Measurements from ENCODE around the gene TTN. TPM values are rescaled to one million over a fixed set of nuclear protein-coding genes. Genes with fewer than 3 reads are reported as not detected.

The TTN gene
- total RNA-seq, 1 experiment from 2014 or later: not detected

DNA sequence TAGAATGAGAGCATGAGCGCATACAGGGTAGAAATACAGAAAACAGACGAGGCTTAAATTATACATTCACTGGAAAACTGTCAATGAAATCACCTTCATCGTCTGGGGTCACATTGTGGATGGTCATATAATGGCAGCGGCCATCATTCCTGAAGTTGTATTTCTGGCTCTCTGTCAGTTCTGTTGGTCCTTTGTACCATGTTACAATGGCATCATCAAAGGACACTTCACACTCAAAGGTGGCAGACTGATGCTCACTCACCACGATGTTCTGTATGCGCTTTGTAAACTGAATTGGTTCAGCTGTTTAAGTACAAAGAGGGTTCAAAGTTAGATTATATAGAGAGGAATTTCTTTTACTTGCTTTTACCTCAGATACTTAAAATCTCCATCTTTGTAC, 104.9 kb downstream of the TTN start:
- H3K9me2 ChIP-seq (ENCODE audit: insufficient read depth): no peaks in the 10 kb centered on the region
- ChIA-PET POLR2A (ENCODE audit: unreplicated experiment) (no interaction called here), CTCF (interaction anchor here (0.6 kb wide), 1 partner anchor 17 kb away, joined by 3 read pairs; no protein-coding TSS in a partner anchor)
- no peaks in the 10 kb centered on the region for H3K4me1 ChIP-seq (replicated peaks; ENCODE audit: insufficient read depth)
- no peaks in the 10 kb centered on the region for H3K27me3 ChIP-seq (ENCODE audit: insufficient read depth, low read depth)
- no peak overlapping the region for H3K4me2 ChIP-seq
- no peaks in the 10 kb centered on the region for H3F3A ChIP-seq (ENCODE audit: insufficient read depth, low read depth)
- H3K36me3 ChIP-seq (ENCODE audit: low read depth): no peaks in the 10 kb centered on the region
- H2AFZ ChIP-seq: no peak overlapping the region
- intact Hi-C loops (cut with micrococcal nuclease; ENCODE audit: unreplicated experiment): no loop called here
- no peaks in the 10 kb centered on the region for H3K9me3 ChIP-seq (ENCODE audit: insufficient read depth, low read depth)
- no peak for DNase-seq
- no peak overlapping the region for H3K4me3 ChIP-seq
- no peaks in the 10 kb centered on the region for H3K79me2 ChIP-seq (ENCODE audit: low read depth)
- no TSS peak for BruUV-seq (replicated peaks)
- TF ChIP-seq EZH2 (IDR thresholded peaks at IDR 0.05; ENCODE audit: low read depth): no peak
- TF ChIP-seq, protein P1, sequence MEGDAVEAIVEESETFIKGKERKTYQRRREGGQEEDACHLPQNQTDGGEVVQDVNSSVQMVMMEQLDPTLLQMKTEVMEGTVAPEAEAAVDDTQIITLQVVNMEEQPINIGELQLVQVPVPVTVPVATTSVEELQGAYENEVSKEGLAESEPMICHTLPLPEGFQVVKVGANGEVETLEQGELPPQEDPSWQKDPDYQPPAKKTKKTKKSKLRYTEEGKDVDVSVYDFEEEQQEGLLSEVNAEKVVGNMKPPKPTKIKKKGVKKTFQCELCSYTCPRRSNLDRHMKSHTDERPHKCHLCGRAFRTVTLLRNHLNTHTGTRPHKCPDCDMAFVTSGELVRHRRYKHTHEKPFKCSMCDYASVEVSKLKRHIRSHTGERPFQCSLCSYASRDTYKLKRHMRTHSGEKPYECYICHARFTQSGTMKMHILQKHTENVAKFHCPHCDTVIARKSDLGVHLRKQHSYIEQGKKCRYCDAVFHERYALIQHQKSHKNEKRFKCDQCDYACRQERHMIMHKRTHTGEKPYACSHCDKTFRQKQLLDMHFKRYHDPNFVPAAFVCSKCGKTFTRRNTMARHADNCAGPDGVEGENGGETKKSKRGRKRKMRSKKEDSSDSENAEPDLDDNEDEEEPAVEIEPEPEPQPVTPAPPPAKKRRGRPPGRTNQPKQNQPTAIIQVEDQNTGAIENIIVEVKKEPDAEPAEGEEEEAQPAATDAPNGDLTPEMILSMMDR (conservative IDR thresholded peaks at IDR 0.05): no peak
- no peak overlapping the region for H3K27ac ChIP-seq
- no peaks in the 10 kb centered on the region for H4K20me1 ChIP-seq (ENCODE audit: insufficient read depth)

DNA sequence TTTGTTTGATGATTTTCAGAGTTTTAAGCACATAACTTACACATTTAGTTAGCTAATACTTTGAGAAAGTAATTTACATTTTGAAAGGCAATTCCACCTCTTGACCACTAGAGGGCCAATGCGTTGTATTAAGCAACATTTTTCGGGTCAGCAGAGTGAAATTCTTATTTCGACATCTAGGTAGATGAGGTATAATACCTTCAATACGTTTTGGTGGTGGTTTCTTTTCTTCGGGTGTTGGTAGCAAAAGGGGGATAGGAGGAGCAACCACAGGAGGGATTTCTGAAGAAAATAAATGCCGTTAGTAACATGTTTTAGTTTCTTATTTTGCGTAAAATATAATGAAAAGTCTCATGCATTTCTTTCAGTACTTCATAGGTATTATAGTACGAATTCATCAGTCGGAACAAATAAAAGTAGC, 106.3 kb downstream of the TTN start:
- ChIA-PET CTCF (interaction anchor here (0.5 to 0.9 kb wide), 8 partner anchors 10 to 1374 kb away, joined by 3 to 17 read pairs (median 3); no protein-coding TSS in a partner anchor), POLR2A (ENCODE audit: unreplicated experiment) (no interaction called here)
- no peak overlapping the region for H3K4me3 ChIP-seq
- BruUV-seq (replicated peaks): no TSS peak
- no peaks in the 10 kb centered on the region for H3K79me2 ChIP-seq (ENCODE audit: low read depth)
- H3K36me3 ChIP-seq (ENCODE audit: low read depth): no peaks in the 10 kb centered on the region
- no peaks in the 10 kb centered on the region for H3K4me1 ChIP-seq (replicated peaks; ENCODE audit: insufficient read depth)
- H3K27me3 ChIP-seq (ENCODE audit: insufficient read depth, low read depth): no peaks in the 10 kb centered on the region
- no peak for TF ChIP-seq EZH2 (IDR thresholded peaks at IDR 0.05; ENCODE audit: low read depth)
- TF ChIP-seq, protein P1 (conservative IDR thresholded peaks at IDR 0.05): peak; percentile 100
- no peaks in the 10 kb centered on the region for H3K9me3 ChIP-seq (ENCODE audit: insufficient read depth, low read depth)
- no peaks in the 10 kb centered on the region for H3F3A ChIP-seq (ENCODE audit: insufficient read depth, low read depth)
- H3K4me2 ChIP-seq: peak overlapping the region; percentile 43
- no peak overlapping the region for H3K27ac ChIP-seq
- no peaks in the 10 kb centered on the region for H4K20me1 ChIP-seq (ENCODE audit: insufficient read depth)
- H3K9me2 ChIP-seq (ENCODE audit: insufficient read depth): no peaks in the 10 kb centered on the region
- intact Hi-C loops (cut with micrococcal nuclease; ENCODE audit: unreplicated experiment): loop anchor here (1.0 kb wide), 1 partner anchor 589 kb away; the partner anchor contains the start of gene RBM45
- H2AFZ ChIP-seq: 0 out of 2 replicates have a peak overlapping the region, but pooled peaks have one; percentile 3
- no peak for DNase-seq

DNA sequence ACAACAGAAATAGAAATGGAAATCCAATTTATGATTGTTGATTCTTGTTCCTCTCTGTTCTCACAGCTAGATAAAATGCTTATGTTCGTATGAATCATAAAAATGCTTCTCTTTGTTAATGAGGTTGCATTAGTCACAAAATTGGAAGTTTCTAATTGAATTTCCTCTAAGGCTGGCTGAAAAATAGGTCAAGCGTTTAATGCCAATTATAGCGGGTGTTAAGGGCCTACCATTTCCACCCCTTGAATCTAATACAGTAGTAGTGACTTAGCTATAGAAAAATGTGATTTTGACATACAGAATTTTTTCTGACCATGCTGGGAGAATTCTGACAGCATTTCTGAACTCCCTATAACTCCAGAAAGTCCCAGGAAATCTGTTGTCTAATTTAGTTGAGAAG, 107.1 kb downstream of the TTN start:
- POLR2A ChIA-PET (ENCODE audit: unreplicated experiment): interaction anchor here (0.7 kb wide), 1 partner anchor 20 kb away, joined by 3 read pairs; no protein-coding TSS in a partner anchor
- CTCF ChIA-PET: interaction anchor here (0.6 to 0.9 kb wide), 7 partner anchors 9 to 1258 kb away, joined by 3 to 17 read pairs (median 3); no protein-coding TSS in a partner anchor
- TF ChIP-seq, protein P1 (conservative IDR thresholded peaks at IDR 0.05): no peak
- no peak for TF ChIP-seq EZH2 (IDR thresholded peaks at IDR 0.05; ENCODE audit: low read depth)

More for the DNA sequence above, 107.1 kb downstream of the TTN start:
- Histone ChIP-seq H3K4me2 (no peak overlapping the region), H4K20me1 (ENCODE audit: insufficient read depth) (no peaks in the 10 kb centered on the region), H3K27ac (no peak overlapping the region), H3K27me3 (ENCODE audit: insufficient read depth, low read depth) (no peaks in the 10 kb centered on the region), H3K4me1 (replicated peaks; ENCODE audit: insufficient read depth) (no peaks in the 10 kb centered on the region), H3K79me2 (ENCODE audit: low read depth) (no peaks in the 10 kb centered on the region), H3F3A (ENCODE audit: insufficient read depth, low read depth) (no peaks in the 10 kb centered on the region), H2AFZ (no peak overlapping the region), H3K9me3 (ENCODE audit: insufficient read depth, low read depth) (no peaks in the 10 kb centered on the region), H3K9me2 (ENCODE audit: insufficient read depth) (no peaks in the 10 kb centered on the region), H3K4me3 (no peak overlapping the region), H3K36me3 (ENCODE audit: low read depth) (no peaks in the 10 kb centered on the region)
- no peak for DNase-seq
- intact Hi-C loops (cut with micrococcal nuclease; ENCODE audit: unreplicated experiment): no loop called here
- BruUV-seq (replicated peaks): no TSS peak

All from PC-9 (cell line).